IPS-18c (cell line): Measurements from ENCODE around the gene RANBP3.
A peak's percentile ranks its signal among the peaks of the same experiment; 100 is the strongest.
"Not testable (repeated sequence)": the region's sequence is repeated elsewhere in the genome, so short reads cannot be mapped to it uniquely, and the experiment has no call there.

ENCODE experiments used
- H3K4me3 ChIP-seq: 2 replicates; pipeline ENCODE4 v1.7.0; 2013; ENCODE audit warnings: low read depth, mild to moderate bottlenecking, low read length, moderate library complexity; ENCODE audit not compliant: insufficient read depth
- H3K9me3 ChIP-seq: one replicate; pipeline ENCODE4 v1.6.1; 2013; ENCODE audit warnings: mild to moderate bottlenecking, low read length, moderate library complexity; ENCODE audit not compliant: control insufficient read depth, insufficient read depth

The RANBP3 gene

DNA sequence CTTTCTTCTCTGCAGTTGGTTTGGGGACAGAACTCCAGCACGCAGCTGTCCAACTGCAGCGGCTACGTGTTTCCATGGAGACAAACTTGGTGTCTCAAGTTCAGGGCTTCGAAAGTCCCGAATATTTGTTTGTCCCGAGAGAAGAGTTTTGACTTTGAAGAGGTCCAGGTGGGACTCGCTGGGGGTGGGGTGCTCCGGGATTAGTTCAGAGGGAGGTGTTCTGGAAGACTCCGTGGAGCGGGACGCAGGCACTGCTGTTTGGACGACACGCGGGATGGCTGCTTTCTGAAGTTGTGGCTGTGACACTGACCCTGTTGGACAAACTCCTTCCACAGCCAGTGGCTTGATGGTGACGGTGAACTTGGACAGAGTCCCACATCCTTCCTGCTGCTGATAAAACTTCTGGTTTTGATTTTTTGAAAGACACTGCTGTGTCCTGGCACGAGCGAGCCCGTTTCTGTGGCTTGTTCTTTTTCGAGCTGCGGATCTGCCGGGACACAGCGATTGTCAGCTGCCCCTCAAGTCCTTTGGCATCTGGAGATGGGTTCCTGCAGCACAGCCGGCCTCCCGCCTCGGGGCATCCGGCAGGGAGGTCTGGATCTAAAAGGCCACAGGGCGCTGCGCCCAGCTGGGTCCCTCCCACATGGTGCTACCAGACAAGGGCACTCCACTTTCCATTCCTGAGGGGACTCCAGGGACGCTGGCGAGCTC, 15.9 kb upstream of the RANBP3 start:
- H3K4me3 ChIP-seq: no peak overlapping the region
- peaks cover 2% of the 10 kb centered on the region for H3K9me3 ChIP-seq

DNA sequence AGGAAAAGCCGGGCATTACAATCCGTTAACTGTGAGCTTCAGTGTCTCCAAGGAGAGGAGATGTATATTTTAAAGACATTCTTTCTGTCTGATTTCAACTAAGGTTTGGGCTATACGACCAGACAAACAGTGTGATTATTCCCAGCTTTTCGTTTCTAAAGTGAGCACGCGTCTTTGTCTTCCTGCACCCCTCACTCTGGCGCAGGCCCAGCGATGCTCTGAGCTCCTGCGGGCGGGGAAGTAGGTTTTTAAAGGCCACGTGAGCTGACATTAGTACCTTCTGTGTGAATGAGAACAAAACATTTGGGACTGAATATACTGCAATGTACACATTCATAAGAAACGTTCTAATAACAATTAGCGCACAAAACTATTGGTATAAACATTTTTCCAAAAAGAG, 15.3 kb upstream of the RANBP3 start:
- peaks cover 2% of the 10 kb centered on the region for H3K9me3 ChIP-seq
- no peak overlapping the region for H3K4me3 ChIP-seq

DNA sequence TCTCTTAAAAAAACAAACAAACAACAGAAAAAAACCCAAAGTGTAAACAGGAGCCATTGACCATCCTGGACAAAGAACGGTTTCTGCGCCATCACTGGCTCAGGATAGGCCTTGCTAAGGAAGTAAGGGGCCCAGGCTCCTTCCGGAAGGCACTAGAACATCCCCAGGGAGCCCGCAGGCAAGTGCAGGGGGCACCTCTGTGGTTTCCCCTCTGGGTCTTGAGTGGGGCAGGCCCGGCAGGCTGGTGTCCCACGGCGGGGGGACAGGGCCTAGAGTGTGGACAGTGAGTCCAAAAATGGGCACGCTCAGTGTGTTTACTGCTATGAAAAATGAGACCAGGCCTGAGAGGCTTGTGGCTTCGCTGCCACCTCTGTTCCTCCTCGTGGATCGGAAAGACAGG, 14.8 kb upstream of the RANBP3 start:
- H3K4me3 ChIP-seq: no peak overlapping the region

DNA sequence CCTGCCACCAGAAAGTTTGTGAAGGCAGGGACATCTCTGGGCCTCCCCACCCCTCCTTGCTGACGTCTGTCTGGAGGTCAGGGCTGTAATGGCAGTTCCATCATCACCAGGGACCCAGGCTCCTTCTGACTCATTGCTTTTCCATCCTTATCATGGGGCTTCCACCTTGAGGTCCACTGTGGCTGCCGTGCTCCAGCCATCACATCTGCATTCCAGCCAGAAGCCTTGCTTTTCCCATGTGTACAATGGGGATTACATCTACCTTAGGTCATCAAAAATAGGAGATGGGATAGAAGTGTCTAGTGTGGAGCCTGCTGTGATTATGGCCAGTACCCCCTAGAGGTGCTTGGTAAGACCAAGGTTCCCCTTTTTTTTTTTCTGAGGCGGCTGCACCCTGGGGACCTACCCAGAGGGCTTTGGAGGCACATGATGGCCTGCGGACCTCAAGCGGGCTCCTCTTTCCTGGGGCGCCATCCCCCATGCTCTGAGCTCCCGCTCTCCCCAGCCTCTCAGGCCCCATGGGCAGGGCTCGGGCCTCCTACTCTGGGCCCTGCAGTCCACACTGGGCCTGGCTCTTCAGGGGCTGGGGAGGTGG, 13.4 kb upstream of the RANBP3 start:
- Histone ChIP-seq H3K4me3 (no peak overlapping the region), H3K9me3 (peaks cover under 1% of the 10 kb centered on the region)

More for the DNA sequence above, 14.8 kb upstream of the RANBP3 start:
- H3K9me3 ChIP-seq: peaks cover 2% of the 10 kb centered on the region

DNA sequence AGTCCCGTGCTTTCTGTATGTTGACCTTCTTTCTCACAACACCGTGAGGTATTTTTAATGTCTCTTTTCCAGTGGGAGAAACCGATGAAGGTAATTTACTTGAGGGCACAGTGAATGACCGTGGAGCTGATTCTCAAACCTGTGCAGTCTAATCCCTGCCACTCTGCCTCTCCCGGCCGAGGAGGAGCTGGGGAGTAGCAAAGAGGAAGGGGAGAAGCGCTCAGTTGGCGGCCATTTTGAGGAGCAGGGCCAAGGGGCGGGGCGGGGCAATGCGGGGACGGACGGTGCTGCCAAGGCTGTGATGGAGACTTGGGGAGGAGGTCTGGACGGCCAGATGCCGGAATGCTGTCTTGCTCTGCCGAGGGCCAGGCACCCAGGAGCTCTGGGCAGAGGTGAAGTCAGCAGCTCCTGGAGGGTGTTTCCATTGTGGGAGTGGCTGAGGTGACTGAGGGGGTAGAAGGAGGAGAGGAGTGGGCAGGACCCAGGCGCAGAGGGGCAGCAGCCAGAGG, 12.4 kb upstream of the RANBP3 start:
- no peak overlapping the region for H3K4me3 ChIP-seq
- no peaks in the 10 kb centered on the region for H3K9me3 ChIP-seq

DNA sequence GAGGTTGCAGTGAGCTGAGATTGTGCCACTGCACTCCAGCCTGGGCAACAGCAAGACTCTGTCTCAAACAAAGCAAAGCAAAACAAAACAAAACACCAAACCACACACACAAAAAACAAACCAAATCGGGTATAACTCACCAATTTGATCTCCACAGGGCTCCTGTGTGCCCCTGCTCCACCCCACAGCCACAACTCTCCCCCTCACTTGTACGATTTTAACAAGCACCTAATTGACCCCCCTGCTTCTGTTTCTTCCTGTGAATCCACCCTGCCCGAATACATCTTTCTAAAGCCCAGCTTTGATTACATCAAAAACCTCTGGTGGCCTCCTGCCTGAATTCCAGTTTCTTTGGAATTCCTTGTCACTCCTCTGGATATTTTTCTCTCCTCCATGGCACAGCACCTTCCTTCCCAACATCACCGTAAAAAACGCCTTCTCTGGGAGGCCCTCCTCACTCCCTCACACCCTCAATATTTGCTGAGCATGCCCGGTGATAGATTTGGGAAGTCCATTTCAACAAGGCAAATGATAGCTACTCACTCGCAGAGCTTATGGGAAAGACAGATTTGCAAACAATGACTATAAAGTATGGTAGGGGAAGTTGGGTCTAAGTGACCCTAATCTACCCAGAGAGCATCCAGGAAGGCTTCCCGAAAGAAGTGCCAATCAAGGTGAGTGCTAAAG, 11.6 kb upstream of the RANBP3 start:
- H3K4me3 ChIP-seq: no peak overlapping the region

DNA sequence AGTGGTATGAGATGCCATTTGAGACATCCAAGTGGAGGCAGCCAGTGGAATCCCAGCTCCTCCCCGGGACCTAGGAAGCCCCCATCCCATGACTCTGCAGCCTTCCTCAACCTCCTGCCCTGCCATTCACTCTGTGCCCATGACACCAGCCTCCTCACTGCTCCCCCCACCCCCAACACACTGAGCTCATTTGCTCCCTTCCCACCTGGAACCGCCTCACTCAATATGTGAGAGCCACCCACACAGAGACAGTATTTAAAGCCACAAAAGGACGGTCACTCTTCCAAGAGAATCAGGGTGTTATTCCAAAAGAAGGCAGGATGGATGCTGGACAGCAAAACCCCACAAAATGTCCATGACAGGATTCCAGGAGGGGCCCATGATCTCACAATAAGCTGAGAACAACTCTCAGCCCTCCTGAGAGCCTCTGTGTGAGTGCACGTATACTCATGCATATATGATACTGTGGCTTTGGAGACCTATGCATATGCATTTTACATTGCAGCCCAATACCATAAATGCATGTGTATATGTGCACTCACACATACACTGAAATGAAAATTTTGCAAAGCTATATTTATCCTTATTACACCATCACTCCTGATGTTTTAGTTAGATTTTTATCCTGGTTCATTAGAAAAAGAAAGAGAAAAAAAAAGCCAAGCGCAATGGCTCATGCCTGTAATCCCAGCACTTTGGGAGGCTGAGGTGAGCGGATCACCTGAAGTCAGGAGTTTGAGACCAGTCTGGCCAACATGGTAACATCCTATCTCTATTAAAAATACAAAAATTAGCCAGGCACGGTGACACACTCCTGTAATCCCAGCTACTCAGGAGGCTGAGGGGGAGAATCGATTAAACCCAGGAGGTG, 10.8 kb upstream of the RANBP3 start:
- Histone ChIP-seq H3K9me3 (no peaks in the 10 kb centered on the region), H3K4me3 (no peak overlapping the region)

More for the DNA sequence above, 11.6 kb upstream of the RANBP3 start:
- H3K9me3 ChIP-seq: no peaks in the 10 kb centered on the region

DNA sequence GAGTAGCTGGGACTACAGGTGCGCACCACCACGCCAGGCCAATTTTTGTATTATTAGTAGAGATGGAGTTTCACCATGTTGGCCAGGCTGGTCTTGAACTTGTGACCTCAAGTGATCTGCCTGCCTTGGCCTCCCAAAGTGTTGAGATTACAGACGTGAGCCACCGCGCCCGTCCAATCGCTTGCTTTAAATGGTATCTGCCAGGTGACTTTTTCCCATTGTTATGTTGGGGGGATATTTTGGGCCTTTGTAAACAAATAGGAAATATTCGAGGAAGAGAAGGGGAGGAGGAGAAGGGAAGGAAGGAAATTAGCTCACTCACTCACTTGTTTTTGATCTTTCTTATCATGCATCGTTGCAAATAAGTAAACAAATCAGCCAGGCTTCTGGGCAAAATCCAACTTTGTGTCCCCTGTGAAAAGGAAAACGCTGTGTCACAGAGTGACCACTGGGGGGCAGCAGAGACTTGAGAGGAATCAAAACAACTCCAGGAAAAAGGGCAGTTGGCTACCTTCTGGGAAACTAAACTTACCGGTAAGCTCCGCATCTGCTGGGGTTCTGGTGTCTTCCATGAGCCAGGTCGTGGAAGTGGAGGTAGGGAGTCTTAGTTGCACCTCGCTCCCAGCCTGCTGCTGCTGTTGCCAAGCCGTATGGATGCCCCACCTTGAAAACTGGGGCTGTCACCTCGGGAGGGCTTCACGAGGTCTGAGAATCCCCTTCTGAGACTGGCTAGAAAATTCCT, 9.3 kb upstream of the RANBP3 start:
- no peaks in the 10 kb centered on the region for H3K9me3 ChIP-seq
- H3K4me3 ChIP-seq: no peak overlapping the region

DNA sequence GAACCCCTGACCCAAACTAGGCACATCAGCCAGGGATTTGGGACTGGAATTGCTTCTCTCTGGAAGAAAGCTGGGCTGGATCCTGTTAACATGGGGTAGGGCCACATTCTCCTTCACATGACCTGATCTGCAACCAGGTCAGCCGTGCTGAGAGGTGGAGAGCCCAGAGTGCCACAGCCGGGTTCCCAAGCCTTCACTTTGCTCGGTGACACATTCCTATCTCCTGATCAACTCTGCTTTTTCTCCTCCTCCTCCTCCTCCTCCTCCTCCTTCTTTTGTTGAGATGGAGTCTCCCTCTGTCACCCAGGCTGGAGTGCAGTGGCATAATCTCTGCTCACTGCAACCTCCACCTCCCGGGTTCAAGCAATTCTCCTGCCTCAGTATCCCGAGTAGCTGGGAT, 7.9 kb upstream of the RANBP3 start:
- H3K4me3 ChIP-seq, H3K9me3 ChIP-seq: not testable (repeated sequence)

DNA sequence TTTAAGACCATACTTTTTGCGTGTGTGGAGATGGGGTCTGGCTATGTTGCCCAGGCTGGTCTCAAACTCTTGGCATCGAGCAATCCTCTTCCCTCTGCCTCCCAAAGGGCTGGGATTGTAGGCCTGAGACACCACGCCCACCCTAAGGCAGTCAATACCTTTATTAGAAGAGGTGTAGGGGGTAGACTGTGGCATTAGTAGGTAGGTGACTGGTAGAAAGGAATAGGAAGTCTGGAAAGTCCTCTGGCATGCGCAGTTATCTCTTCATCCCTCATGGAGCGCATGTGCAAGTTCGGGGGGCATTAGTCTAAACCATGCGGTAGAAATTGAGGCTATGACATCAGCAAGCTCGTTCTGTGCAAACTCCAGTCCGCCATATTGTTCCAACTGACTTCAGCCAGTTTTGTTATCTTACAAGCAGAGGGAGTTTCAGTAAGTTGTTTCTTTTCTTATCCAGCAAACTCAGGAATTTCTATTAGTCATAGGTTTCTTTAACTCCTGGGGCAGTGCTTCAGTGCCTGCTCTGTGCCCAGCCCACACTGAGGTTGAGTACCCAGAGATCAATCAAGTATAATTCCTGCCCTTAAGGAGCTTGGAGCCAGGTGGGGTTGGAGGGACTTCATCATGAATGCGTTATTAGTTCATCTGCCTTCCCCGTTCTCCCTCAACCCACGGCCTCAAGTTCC, 7.3 kb upstream of the RANBP3 start:
- no peak overlapping the region for H3K4me3 ChIP-seq

DNA sequence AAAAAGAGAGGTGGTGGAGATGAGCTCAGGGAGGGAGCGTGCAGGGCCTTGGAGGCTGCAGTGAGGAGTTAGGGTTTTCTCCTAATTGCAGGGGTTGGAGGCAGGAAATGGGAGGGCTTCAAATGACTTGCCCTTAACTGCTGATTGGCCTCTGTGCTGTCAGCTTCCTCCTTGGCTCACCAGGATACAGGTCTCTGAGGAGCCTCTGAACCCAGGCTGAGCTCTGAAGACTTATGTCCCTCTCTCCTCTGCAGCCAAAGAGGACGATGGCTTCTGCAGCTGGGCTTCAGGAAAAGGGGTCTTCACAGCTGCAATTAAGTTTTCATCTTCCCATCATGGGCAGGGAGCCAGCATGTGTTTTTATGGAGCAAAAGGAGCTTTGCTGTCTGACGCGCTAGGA, 6.7 kb upstream of the RANBP3 start:
- Histone ChIP-seq H3K9me3 (no peaks in the 10 kb centered on the region), H3K4me3 (no peak overlapping the region)

More for the DNA sequence above, 7.3 kb upstream of the RANBP3 start:
- no peaks in the 10 kb centered on the region for H3K9me3 ChIP-seq

DNA sequence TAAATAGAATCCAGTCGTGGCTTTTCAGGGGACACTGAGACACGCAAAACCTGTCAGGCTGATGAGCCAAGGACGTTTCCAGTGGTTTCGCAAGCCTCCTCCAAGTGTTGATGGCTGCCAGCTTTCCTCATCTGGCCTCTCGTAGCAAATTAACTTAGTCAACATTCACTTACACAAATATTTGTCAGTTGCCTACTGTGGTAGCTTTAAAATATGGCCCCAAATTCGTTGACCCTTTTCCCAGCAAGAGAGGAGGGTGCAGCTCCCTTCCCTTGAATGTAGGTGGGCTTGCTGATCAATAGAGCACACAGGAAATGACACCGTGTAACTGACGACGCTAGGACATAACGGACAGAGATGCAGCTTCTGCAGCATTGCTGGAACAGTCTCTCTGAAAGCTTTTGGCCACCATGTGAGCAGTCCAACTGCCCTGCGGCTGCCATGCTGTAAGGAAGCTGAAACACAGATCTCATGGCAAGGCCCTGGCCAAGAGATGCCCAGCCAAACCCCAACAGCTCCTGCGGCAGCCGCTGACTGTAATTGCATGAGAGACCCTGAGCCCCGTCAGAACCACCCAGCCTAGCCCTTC, 5.5 kb upstream of the RANBP3 start:
- no peaks in the 10 kb centered on the region for H3K9me3 ChIP-seq
- no peak overlapping the region for H3K4me3 ChIP-seq

DNA sequence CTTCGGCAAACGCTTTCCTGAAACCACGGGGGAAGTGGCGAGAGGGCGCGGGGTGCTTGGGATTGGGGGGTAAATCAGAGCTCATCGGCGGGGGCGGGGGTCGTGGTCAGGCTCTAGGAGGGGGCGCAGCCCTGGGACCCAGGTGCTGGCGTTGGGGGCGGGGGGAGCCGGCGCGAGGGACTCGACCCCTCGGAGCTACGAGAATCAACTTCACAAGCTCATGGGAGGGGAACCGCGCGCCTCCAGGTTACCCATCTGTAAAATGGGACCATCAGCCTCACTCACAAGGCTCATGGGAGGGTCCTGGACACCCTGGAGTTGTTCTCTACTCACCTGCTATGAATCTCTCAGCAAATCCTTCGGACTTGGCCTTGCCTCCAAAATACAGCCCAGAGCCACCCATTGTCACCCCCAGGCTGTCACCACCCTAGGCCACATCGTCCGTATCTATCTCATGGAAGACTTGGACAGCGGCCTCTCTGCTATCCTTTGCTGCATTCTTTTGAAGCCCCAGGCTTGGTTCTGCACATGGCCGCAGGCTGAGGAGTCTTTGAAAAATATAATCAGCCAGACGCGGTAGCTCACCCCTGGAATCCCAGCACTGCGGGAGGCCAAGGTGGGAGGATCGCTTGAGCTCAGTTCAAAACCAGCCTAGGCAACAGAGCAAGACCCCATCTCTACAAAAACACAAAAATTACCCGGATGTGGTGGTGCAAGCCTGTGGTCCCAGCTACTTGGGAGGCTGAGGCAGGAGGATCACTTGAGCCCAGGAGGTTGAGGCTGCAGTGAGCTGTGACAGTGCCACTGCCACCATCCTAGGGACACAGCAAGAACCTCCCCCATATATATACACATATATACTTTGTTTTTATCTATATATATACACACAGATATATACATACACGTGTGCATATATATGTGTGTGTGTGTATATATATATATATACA, 939 bp upstream of the RANBP3 start:
- peak overlapping the region; percentile 62 for H3K4me3 ChIP-seq
- H3K9me3 ChIP-seq: no peaks in the 10 kb centered on the region

DNA sequence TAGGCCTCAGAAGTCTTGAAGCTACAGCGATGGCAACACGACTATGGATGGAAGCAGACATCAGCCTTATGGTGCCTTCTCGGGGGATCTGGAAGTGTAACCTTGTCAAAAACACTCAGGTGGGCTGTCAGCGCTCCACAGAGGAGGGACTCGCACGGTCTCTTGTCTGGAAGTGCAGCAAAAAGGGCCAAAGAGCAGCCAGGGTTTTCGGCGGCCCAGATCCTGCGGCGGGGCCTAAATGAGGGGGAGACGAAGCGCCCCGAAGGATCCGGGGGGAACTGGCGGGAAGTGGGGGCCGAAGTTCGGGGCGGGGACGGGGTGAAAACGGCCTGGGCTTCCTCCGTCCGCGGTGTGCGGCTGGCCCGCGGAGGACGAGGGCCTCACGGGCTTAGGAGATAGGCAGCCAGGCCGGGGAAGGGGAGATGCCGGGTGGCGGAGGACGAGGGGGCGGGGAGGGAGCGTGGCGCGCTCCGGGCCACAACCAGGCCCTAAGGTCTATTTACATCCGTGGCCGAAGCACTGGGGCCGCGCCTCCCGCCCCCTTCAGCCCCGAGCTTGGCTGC, 637 bp downstream of the RANBP3 start:
- peak overlapping the region; percentile 89 for H3K4me3 ChIP-seq

DNA sequence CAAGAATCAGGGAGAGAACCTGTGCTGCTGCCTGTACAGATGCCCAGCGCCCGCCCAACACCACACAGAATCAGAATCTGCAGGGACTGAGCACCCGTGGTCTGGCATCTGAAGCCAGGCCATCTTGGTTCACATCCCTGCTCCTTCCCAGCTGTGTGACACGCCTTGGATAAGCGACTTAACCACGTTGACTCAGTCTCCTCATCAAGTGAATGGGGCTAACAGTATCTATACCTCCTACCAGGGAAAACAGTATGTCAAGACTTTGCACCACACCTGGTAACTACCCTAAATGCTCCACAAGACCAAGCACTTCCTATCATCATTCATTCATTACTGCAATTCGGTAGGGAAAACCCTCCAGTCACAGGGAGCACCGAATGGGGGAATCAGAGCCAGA, 1.2 kb downstream of the RANBP3 start:
- Histone ChIP-seq H3K4me3 (peak overlapping the region; percentile 89), H3K9me3 (no peaks in the 10 kb centered on the region)

More for the DNA sequence above, 637 bp downstream of the RANBP3 start:
- H3K9me3 ChIP-seq: no peaks in the 10 kb centered on the region
